CD14-positive monocyte (primary cell): ENCODE measurements around the gene PATJ. TPM values are rescaled to one million over a fixed set of nuclear protein-coding genes. Genes with fewer than 3 reads are reported as not detected.
"Not testable (repeated sequence)": the region's sequence is repeated elsewhere in the genome, so short reads cannot be mapped to it uniquely, and the experiment has no call there.

ENCODE experiments used
- DNase-seq, 3 donors: peaks; one replicate each; pipeline ENCODE4 v3.0.0-alpha.2; 2011 to 2022
- H2AFZ ChIP-seq: 2 replicates; pipeline ENCODE4 v1.6.0; 2012; ENCODE audit warnings: mild to moderate bottlenecking, low read depth, low read length, inconsistent platforms; ENCODE audit not compliant: insufficient read depth, poor library complexity, severe bottlenecking
- H3K27ac ChIP-seq, 2 donors: 1 replicate in 1 of 2; 2 replicates in 1 of 2; pipeline ENCODE4 v1.5.1; 2012 to 2013; ENCODE audit warnings: low read length in 2 of 2, control low read depth in 1 of 2, inconsistent platforms in 1 of 2, low read depth in 1 of 2, mild to moderate bottlenecking in 1 of 2
- H3K27me3 ChIP-seq, 2 donors: one replicate each; pipeline versions ENCODE4 v1.6.0 to v1.6.1; 2011 to 2013; ENCODE audit warnings: low read length in 2 of 2; ENCODE audit not compliant: control insufficient read depth in 2 of 2, insufficient read depth in 2 of 2
- H3K36me3 ChIP-seq, 2 donors: replicated peaks in 1 of 2; 1 replicate in 1 of 2; 2 replicates in 1 of 2; pipeline versions ENCODE4 v1.5.1 to v1.6.1; 2012 to 2013; ENCODE audit warnings: low read length in 2 of 2, control low read depth in 1 of 2, inconsistent platforms in 1 of 2, mild to moderate bottlenecking in 1 of 2; ENCODE audit not compliant: insufficient read depth in 2 of 2, control insufficient read depth in 1 of 2
- H3K4me1 ChIP-seq, 2 donors: 1 replicate in 1 of 2; 2 replicates in 1 of 2; pipeline versions ENCODE4 v1.5.1 to v1.6.1; 2012 to 2013; ENCODE audit warnings: low read length in 2 of 2, control low read depth in 1 of 2, inconsistent platforms in 1 of 2, mild to moderate bottlenecking in 1 of 2, moderate library complexity in 1 of 2; ENCODE audit not compliant: insufficient read depth in 2 of 2, control insufficient read depth in 1 of 2
- H3K4me2 ChIP-seq: replicated peaks from 2 replicates; pipeline ENCODE3; 2012; ENCODE audit warnings: low read length, moderate library complexity, mild to moderate bottlenecking; ENCODE audit not compliant: poor library complexity, severe bottlenecking; ENCODE audit errors: extremely low read depth
- H3K4me3 ChIP-seq, 3 experiments: fragments of 200-600 bp in 1 of 3; sonication (generic) in 1 of 3; replicated peaks in 1 of 3; 1 replicate in 2 of 3; 2 replicates in 1 of 3; pipeline ENCODE4 v1.5.1; 2011 to 2013; ENCODE audit warnings: low read length in 3 of 3, mild to moderate bottlenecking in 3 of 3, control low read depth in 2 of 3, low read depth in 2 of 3, inconsistent platforms in 1 of 3, moderate library complexity in 1 of 3
- H3K79me2 ChIP-seq: 2 replicates; pipeline ENCODE4 v1.6.0; 2012; ENCODE audit warnings: mild to moderate bottlenecking, control low read depth, inconsistent platforms, low read length, moderate library complexity; ENCODE audit not compliant: insufficient read depth
- H3K9ac ChIP-seq: 2 replicates; pipeline ENCODE4 v1.6.0; 2017; ENCODE audit warnings: low read length, mild to moderate bottlenecking; ENCODE audit not compliant: insufficient read depth, poor library complexity, severe bottlenecking
- H3K9me3 ChIP-seq, 2 donors: replicated peaks in 1 of 2; 1 replicate in 1 of 2; 2 replicates in 1 of 2; pipeline versions ENCODE4 v1.5.1 to v1.6.1; 2012 to 2013; ENCODE audit warnings: low read length in 2 of 2, control low read depth in 1 of 2; ENCODE audit not compliant: control insufficient read depth in 1 of 2, insufficient read depth in 1 of 2
- H4K20me1 ChIP-seq: 2 replicates; pipeline ENCODE4 v1.6.0; 2012; ENCODE audit warnings: mild to moderate bottlenecking, low read length, control low read depth, moderate library complexity; ENCODE audit not compliant: insufficient read depth
- H3K27ac Mint-ChIP-seq, 7 donors: one replicate each; pipeline ENCODE4 v1.8.0; 2020; ENCODE audit warnings: mild to moderate bottlenecking in 7 of 7, mixed read lengths in 7 of 7, moderate library complexity in 6 of 7, inconsistent platforms in 2 of 7
- H3K27me3 Mint-ChIP-seq, 3 donors: one replicate each; pipeline ENCODE4 v1.8.0; 2021 to 2022; ENCODE audit warnings: low read depth in 3 of 3, mild to moderate bottlenecking in 3 of 3, mixed read lengths in 3 of 3, moderate library complexity in 3 of 3, inconsistent platforms in 1 of 3
- H3K36me3 Mint-ChIP-seq, 2 donors: one replicate each; pipeline ENCODE4 v1.8.0; 2020; ENCODE audit warnings: mixed read lengths in 2 of 2, inconsistent platforms in 1 of 2, mild to moderate bottlenecking in 1 of 2
- H3K4me1 Mint-ChIP-seq: one replicate; pipeline ENCODE4 v1.8.0; 2020; ENCODE audit warnings: mild to moderate bottlenecking, mixed read lengths
- H3K4me3 Mint-ChIP-seq, 2 donors: one replicate each; pipeline ENCODE4 v1.8.0; 2020; ENCODE audit warnings: mild to moderate bottlenecking in 2 of 2, mixed read lengths in 2 of 2, moderate library complexity in 1 of 2
- H3K9me3 Mint-ChIP-seq, 7 donors: one replicate each; pipeline ENCODE4 v1.8.0; 2020 to 2022; ENCODE audit warnings: mixed read lengths in 7 of 7, mild to moderate bottlenecking in 6 of 7, moderate library complexity in 6 of 7, inconsistent platforms in 2 of 7
- CTCF ChIP-seq: fragments of 200-600 bp; IDR thresholded peaks from one replicate; pipeline ENCODE4 v1.8.0; 2022; ENCODE audit warnings: antibody characterized with exemption, mild to moderate bottlenecking
- WGBS: methylation state at CpG from one replicate; pipeline ENCODE4 v1.1.5; 2013; ENCODE audit warnings: missing lambda C conversion rate; ENCODE audit not compliant: insufficient coverage; 5-methylcytosine and 5-hydroxymethylcytosine counted together
- intact Hi-C, 2 donors: fragments of 100-400 bp; cut with micrococcal nuclease; formaldehyde crosslinking; loops; one replicate each; pipeline versions ENCODE4 v1.15.0 to v1.15.1; 2023
- polyA plus RNA-seq, 3 donors: library from polyadenylated mRNA; depleted of rRNA in 1 of 3; unstranded in 2 of 3; stranded (reverse) in 1 of 3; fragments of 300-500 nt in 2 of 3; fragments of >200 nt in 1 of 3; fragmentation: Illumina TruSeq in 2 of 3; gene quantifications; 1 replicate in 2 of 3; 2 replicates in 1 of 3; pipeline ENCODE4 v1.2.3, GENCODE V29; 2012 to 2021

PATJ gene
- polyA plus RNA-seq, 3 donors, result 0.01 to 0.23 TPM; not detected in 1

GRCh38 chr1:61875198-61875597 is 132.9 kb downstream of the PATJ start:
- no peak overlapping the region for H3K4me2 ChIP-seq
- no peaks in the 10 kb centered on the region for H4K20me1 ChIP-seq
- H3K9me3 ChIP-seq, result peaks cover 0 to 18% of the 10 kb centered on the region in 2 donors
- intact Hi-C loops, result no loop called here
- DNase-seq, result no peak
- Mint-ChIP-seq H3K9me3 (peaks cover 4 to 18% (median 7%) of the 10 kb centered on the region in 7 donors), H3K4me1 (no peaks in the 10 kb centered on the region), H3K27ac (no peak overlapping the region), H3K27me3 (peaks cover 0 to 2% (median 0%) of the 10 kb centered on the region in 3 donors), H3K36me3 (no peaks in the 10 kb centered on the region), H3K4me3 (no peak overlapping the region)
- H3K9ac ChIP-seq, result no peak overlapping the region
- H3K4me3 ChIP-seq, result no peak overlapping the region
- no peaks in the 10 kb centered on the region for H3K27me3 ChIP-seq
- no peaks in the 10 kb centered on the region for H3K4me1 ChIP-seq
- no peak overlapping the region for H3K27ac ChIP-seq
- no peak for TF ChIP-seq CTCF
- no CpG with 5 or more reads among the region's 2 CpGs for WGBS
- H2AFZ ChIP-seq, result no peak overlapping the region
- no peaks in the 10 kb centered on the region for H3K36me3 ChIP-seq
- no peaks in the 10 kb centered on the region for H3K79me2 ChIP-seq

GRCh38 chr1:61879887-61880474 is 137.7 kb downstream of the PATJ start:
- H3K9me3 ChIP-seq, intact Hi-C loops, H3K4me2 ChIP-seq, H3K4me3 Mint-ChIP-seq, H3K9ac ChIP-seq, H3K4me1 ChIP-seq, H3K9me3 Mint-ChIP-seq, H3K79me2 ChIP-seq, H3K4me1 Mint-ChIP-seq, H2AFZ ChIP-seq, H3K36me3 ChIP-seq, H3K27me3 ChIP-seq, H3K27ac Mint-ChIP-seq, H4K20me1 ChIP-seq, H3K27ac ChIP-seq, H3K27me3 Mint-ChIP-seq, DNase-seq, H3K36me3 Mint-ChIP-seq, H3K4me3 ChIP-seq: not testable (repeated sequence)
- 94% methylated on average over 3 of the region's 5 CpGs for WGBS
